Heart left ventricle (tissue), 13 donors: ENCODE data around the gene CRHR1.

Experiments used
- CTCF ChIP-seq, 12 donors: fragments of 200-600 bp; sonication (generic) in 4 of 12; IDR thresholded peaks; one replicate each; pipeline versions ENCODE4 v1.5.0 to v1.8.0; 2018 to 2022; ENCODE audit warnings: antibody characterized with exemption in 12 of 12, mild to moderate bottlenecking in 5 of 12
- POLR2A ChIP-seq, 2 donors: fragments of 450-650 bp; IDR thresholded peaks; one replicate each; pipeline ENCODE4 v1.6.1; 2017; ENCODE audit warnings: antibody characterized with exemption in 2 of 2, mild to moderate bottlenecking in 2 of 2, moderate library complexity in 2 of 2
- donor health status: ischemic (EF 13 %, LVEDD 7.1; RV severe dilation, severe dysfunction).
- donor health status: DM: no; HTN: yes; CAD: no.
- donor health status: DM: no; HTN: no; CAD: no.
- donor health status: ischemic (EF 25% LVEDD 6.9; RV normal size, moderate dysfunction).
- donor health status: ischemic (EF 25% LVEDD 5.7; RV mildly dilated, moderate dysfunction).
- donor health status: ischemic (EF 35%, LVEDD 5.7; RV mildly dilated, moderate dysfunction).
- donor health status: nonischemic (EF 11% LVEDD 7.7; RV severe dilation, severe dysfunction).
- donor health status: DM: yes; HTN: yes; CAD: no.
- donor health status: PGD.
- donor health status: ischemic (EF 29% LVEDD 5.4; RV normal size, mild dysfunction).
- donor health status: nonischemic (EF 23%, LVEDD 6.1; RV moderate dilation, normal function).

GRCh38 chr17:45870342-45870974, 86.3 kb downstream of the CRHR1 start:
- TF ChIP-seq CTCF (IDR thresholded peaks at IDR 0.05) = no peak
- no peak for TF ChIP-seq POLR2A (IDR thresholded peaks at IDR 0.05)
